Activated CD4-positive, alpha-beta T cell treated with anti-CD3 and anti-CD28 coated beads for 36 hours (primary cell): ENCODE measurements around the gene SPDYE4. TPM values are rescaled to one million over a fixed set of nuclear protein-coding genes. Genes with fewer than 3 reads are reported as not detected.

ENCODE experiments used
- ATAC-seq: fragments of 200-7000 bp; cut with Tn5 transposase; one replicate; pipeline ENCODE4 v1.10.0; 2021; ENCODE audit warnings: mild to moderate bottlenecking, moderate library complexity
- CTCF ChIA-PET: fragments of 350-600 bp; sonication (Branson Sonifier 250); formaldehyde crosslinking; loops from one replicate; lab custom pipeline; 2021; ENCODE audit warnings: antibody characterized with exemption; lab: Charles Lee
- POLR2A ChIA-PET: fragments of 350-600 bp; sonication (Branson Sonifier 250); formaldehyde crosslinking; loops from one replicate; lab custom pipeline; 2021; ENCODE audit warnings: antibody characterized with exemption, inconsistent platforms; lab: Charles Lee
- DNase-seq: peaks from one replicate; pipeline ENCODE4 v3.0.0-alpha.2; 2020
- H3K27ac Mint-ChIP-seq: one replicate; pipeline ENCODE4 v1.8.0; 2021; ENCODE audit warnings: mixed read lengths
- H3K27me3 Mint-ChIP-seq: one replicate; pipeline ENCODE4 v1.8.0; 2021; ENCODE audit warnings: mixed read lengths
- H3K36me3 Mint-ChIP-seq: one replicate; pipeline ENCODE4 v1.8.0; 2021; ENCODE audit warnings: low read depth, mixed read lengths
- H3K4me1 Mint-ChIP-seq: one replicate; pipeline ENCODE4 v1.8.0; 2021; ENCODE audit warnings: mixed read lengths
- H3K4me3 Mint-ChIP-seq: one replicate; pipeline ENCODE4 v1.8.0; 2021; ENCODE audit warnings: mild to moderate bottlenecking, moderate library complexity, mixed read lengths
- H3K9me3 Mint-ChIP-seq: one replicate; pipeline ENCODE4 v1.8.0; 2021; ENCODE audit warnings: low read depth, mixed read lengths
- intact Hi-C, 2 experiments: fragments of 100-400 bp; cut with DNase I in 1 of 2; cut with micrococcal nuclease in 1 of 2; formaldehyde crosslinking; loops; one replicate each; pipeline versions ENCODE4 v1.14.2 to v1.15.1; 2022 to 2024; cut with DNase I, micrococcal nuclease
- total RNA-seq, 2 experiments: library from RNA; stranded (reverse); gene quantifications; one replicate each; pipeline ENCODE4 v1.2.3, GENCODE V29; 2021

The SPDYE4 gene
- total RNA-seq, 2 experiments from 2014 or later = not detected

- ChIA-PET CTCF (interaction anchor here (0.7 to 1.0 kb wide), 2 partner anchors 10 to 14 kb away, joined by 3 read pairs; no protein-coding TSS in a partner anchor), POLR2A (no interaction called here)
- no peak overlapping the region for H3K27ac Mint-ChIP-seq
- H3K4me1 Mint-ChIP-seq = no peaks in the 10 kb centered on the region
- H3K27me3 Mint-ChIP-seq = peaks cover 27% of the 10 kb centered on the region
- H3K36me3 Mint-ChIP-seq = no peaks in the 10 kb centered on the region
- DNase-seq (no peak), ATAC-seq (no peak)
- H3K4me3 Mint-ChIP-seq = no peak overlapping the region
- no peaks in the 10 kb centered on the region for H3K9me3 Mint-ChIP-seq
- intact Hi-C loops = no loop called here
These were observed 50.3 kb downstream of the SPDYE4 start for GRCh38 chr17:8708025-8708461.

GRCh38 chr17:8707332-8708024 lies 50.9 kb downstream of the SPDYE4 start:
- ChIA-PET POLR2A (no interaction called here), CTCF (interaction anchor here (0.7 to 1.0 kb wide), 2 partner anchors 11 to 14 kb away, joined by 3 read pairs; no protein-coding TSS in a partner anchor)
- intact Hi-C loops = no loop called here
- no peak overlapping the region for H3K4me3 Mint-ChIP-seq
- H3K9me3 Mint-ChIP-seq = no peaks in the 10 kb centered on the region
- ATAC-seq (no peak), DNase-seq (no peak)
- H3K36me3 Mint-ChIP-seq = no peaks in the 10 kb centered on the region
- no peaks in the 10 kb centered on the region for H3K4me1 Mint-ChIP-seq
- no peak overlapping the region for H3K27ac Mint-ChIP-seq
- H3K27me3 Mint-ChIP-seq = peaks cover 27% of the 10 kb centered on the region

- ChIA-PET POLR2A (no interaction called here), CTCF (no interaction called here)
- Mint-ChIP-seq H3K27ac (no peak overlapping the region), H3K36me3 (no peaks in the 10 kb centered on the region), H3K27me3 (peaks cover 28% of the 10 kb centered on the region), H3K4me1 (no peaks in the 10 kb centered on the region), H3K4me3 (no peak overlapping the region), H3K9me3 (no peaks in the 10 kb centered on the region)
- ATAC-seq (no peak), DNase-seq (no peak)
- intact Hi-C loops = no loop called here
These were observed 51.9 kb downstream of the SPDYE4 start for GRCh38 chr17:8706431-8706830.

GRCh38 chr17:8705427-8705826 lies 52.9 kb downstream of the SPDYE4 start:
- Mint-ChIP-seq H3K4me1 (no peaks in the 10 kb centered on the region), H3K27ac (no peak overlapping the region), H3K9me3 (no peaks in the 10 kb centered on the region), H3K4me3 (no peak overlapping the region), H3K36me3 (no peaks in the 10 kb centered on the region), H3K27me3 (peaks cover 25% of the 10 kb centered on the region)
- ChIA-PET POLR2A (no interaction called here), CTCF (no interaction called here)
- intact Hi-C loops = no loop called here
- DNase-seq = no peak
- no peak for ATAC-seq

- ATAC-seq = no peak
- no peaks in the 10 kb centered on the region for H3K36me3 Mint-ChIP-seq
These were observed 55.3 kb downstream of the SPDYE4 start for GRCh38 chr17:8703001-8703400.

DNA sequence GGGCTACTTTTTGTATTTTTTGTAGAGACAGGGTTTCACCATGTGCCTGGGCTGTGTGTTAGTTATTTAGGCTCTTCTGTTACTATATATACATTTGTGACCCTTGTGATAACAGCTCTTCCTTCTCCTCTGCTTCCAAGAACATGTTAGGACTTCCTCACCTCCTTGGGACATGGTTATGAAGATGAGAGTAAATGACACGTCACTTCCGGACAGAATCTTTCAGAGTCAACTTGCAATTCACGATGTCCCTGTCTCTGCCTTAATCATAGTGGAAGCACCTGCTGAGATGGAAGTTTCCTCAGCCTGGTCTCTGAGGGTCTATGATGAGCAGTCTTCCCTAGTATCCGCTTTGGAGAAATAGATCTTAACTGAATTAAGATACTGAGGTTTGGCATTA lies 56.6 kb downstream of the SPDYE4 start:
- CTCF ChIA-PET = no interaction called here
- intact Hi-C loops = no loop called here
- no peaks in the 10 kb centered on the region for H3K36me3 Mint-ChIP-seq
- POLR2A ChIA-PET = no interaction called here
- ATAC-seq (no peak), DNase-seq (no peak)
- H3K9me3 Mint-ChIP-seq = no peaks in the 10 kb centered on the region
- no peak overlapping the region for H3K4me3 Mint-ChIP-seq
- H3K4me1 Mint-ChIP-seq = no peaks in the 10 kb centered on the region
- H3K27ac Mint-ChIP-seq = no peak overlapping the region
- peaks cover 19% of the 10 kb centered on the region for H3K27me3 Mint-ChIP-seq

More at GRCh38 chr17:8703001-8703400, 55.3 kb downstream of the SPDYE4 start:
- Mint-ChIP-seq H3K27me3 (peaks cover 25% of the 10 kb centered on the region), H3K27ac (no peak overlapping the region), H3K4me3 (no peak overlapping the region), H3K4me1 (no peaks in the 10 kb centered on the region), H3K9me3 (no peaks in the 10 kb centered on the region)
- DNase-seq = no peak
- CTCF ChIA-PET = no interaction called here
- POLR2A ChIA-PET = no interaction called here
- intact Hi-C loops = no loop called here

GRCh38 chr17:8701221-8701620 lies 57.1 kb downstream of the SPDYE4 start:
- H3K4me1 Mint-ChIP-seq = no peaks in the 10 kb centered on the region
- no peak overlapping the region for H3K4me3 Mint-ChIP-seq
- POLR2A ChIA-PET = no interaction called here
- DNase-seq (no peak), ATAC-seq (no peak)
- no peaks in the 10 kb centered on the region for H3K36me3 Mint-ChIP-seq
- intact Hi-C loops = no loop called here
- CTCF ChIA-PET = interaction anchor here (0.8 kb wide), 1 partner anchor 221 kb away, joined by 3 read pairs; no protein-coding TSS in a partner anchor
- H3K27me3 Mint-ChIP-seq = peaks cover 19% of the 10 kb centered on the region
- no peak overlapping the region for H3K27ac Mint-ChIP-seq
- H3K9me3 Mint-ChIP-seq = no peaks in the 10 kb centered on the region

Other genes with a start within 250 kb of the SPDYE4 start
- 10 to 100 TPM; 17.0 to 21.3 TPM for gene MYH10, start 127.8 kb downstream of the SPDYE4 start, total RNA-seq
- gene CCDC42, start 13.7 kb downstream of the SPDYE4 start, total RNA-seq = under 1 TPM; 0.14 to 0.23 TPM
- gene MFSD6L, start 40.8 kb upstream of the SPDYE4 start, total RNA-seq = under 1 TPM; 0.07 TPM
- 1 to 10 TPM in 1 of 2 experiments, under 1 TPM in 1; 0.96 to 1.8 TPM for gene PIK3R6, start 109.1 kb upstream of the SPDYE4 start, total RNA-seq
- gene PIK3R5, start 207.2 kb upstream of the SPDYE4 start, total RNA-seq = 10 to 100 TPM; 20.4 to 29.2 TPM